ENCODE data around the gene CAPRIN1.

- TF ChIP-seq, protein P1, sequence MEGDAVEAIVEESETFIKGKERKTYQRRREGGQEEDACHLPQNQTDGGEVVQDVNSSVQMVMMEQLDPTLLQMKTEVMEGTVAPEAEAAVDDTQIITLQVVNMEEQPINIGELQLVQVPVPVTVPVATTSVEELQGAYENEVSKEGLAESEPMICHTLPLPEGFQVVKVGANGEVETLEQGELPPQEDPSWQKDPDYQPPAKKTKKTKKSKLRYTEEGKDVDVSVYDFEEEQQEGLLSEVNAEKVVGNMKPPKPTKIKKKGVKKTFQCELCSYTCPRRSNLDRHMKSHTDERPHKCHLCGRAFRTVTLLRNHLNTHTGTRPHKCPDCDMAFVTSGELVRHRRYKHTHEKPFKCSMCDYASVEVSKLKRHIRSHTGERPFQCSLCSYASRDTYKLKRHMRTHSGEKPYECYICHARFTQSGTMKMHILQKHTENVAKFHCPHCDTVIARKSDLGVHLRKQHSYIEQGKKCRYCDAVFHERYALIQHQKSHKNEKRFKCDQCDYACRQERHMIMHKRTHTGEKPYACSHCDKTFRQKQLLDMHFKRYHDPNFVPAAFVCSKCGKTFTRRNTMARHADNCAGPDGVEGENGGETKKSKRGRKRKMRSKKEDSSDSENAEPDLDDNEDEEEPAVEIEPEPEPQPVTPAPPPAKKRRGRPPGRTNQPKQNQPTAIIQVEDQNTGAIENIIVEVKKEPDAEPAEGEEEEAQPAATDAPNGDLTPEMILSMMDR (IDR thresholded peaks at IDR 0.05) = no peak
- no peak for TF ChIP-seq POLR2A (IDR thresholded peaks at IDR 0.05)
These were observed 3.9 kb downstream of the CAPRIN1 start for GRCh38 chr11:34055218-34056000.
